Ovary (tissue), 9 donors: ENCODE data around the gene FBXL20. TPM values are rescaled to one million over a fixed set of nuclear protein-coding genes. Genes with fewer than 3 reads are reported as not detected.
"Not testable (repeated sequence)": the region's sequence is repeated elsewhere in the genome, so short reads cannot be mapped to it uniquely, and the experiment has no call there.

Experiments used
- DNase-seq, 5 donors: peaks; one replicate each; pipeline ENCODE4 v3.0.0-alpha.2; 2019 to 2020
- H3K27ac ChIP-seq, 2 donors: fragments of 200-600 bp; one replicate each; pipeline versions ENCODE4 v1.5.1 to v1.8.0; 2019 to 2022
- H3K27me3 ChIP-seq: fragments of 200-600 bp; one replicate; pipeline ENCODE4 v1.8.0; 2022
- H3K36me3 ChIP-seq: fragments of 200-600 bp; sonication (generic); one replicate; pipeline ENCODE4 v1.5.1; 2019
- H3K4me1 ChIP-seq: one replicate; pipeline ENCODE4 v1.8.1; 2013; ENCODE audit warnings: mild to moderate bottlenecking, moderate library complexity; ENCODE audit not compliant: insufficient read depth
- H3K4me3 ChIP-seq: fragments of 200-600 bp; sonication (generic); one replicate; pipeline ENCODE4 v1.5.1; 2017
- H3K9me3 ChIP-seq, 2 donors: fragments of 200-600 bp in 1 of 2; sonication (generic) in 1 of 2; one replicate each; pipeline versions ENCODE4 v1.5.1 to v1.8.1; 2013 to 2019; ENCODE audit warnings: mild to moderate bottlenecking in 1 of 2, moderate library complexity in 1 of 2
- CTCF ChIP-seq, 3 donors: fragments of 450-650 bp in 2 of 3; fragments of 200-600 bp in 1 of 3; IDR thresholded peaks; one replicate each; pipeline versions ENCODE4 v1.5.1 to v1.8.0; 2016 to 2022; ENCODE audit warnings: antibody characterized with exemption in 3 of 3, mild to moderate bottlenecking in 1 of 3
- EP300 ChIP-seq: sonication (generic); formaldehyde crosslinking; IDR thresholded peaks from one replicate; pipeline ENCODE4 v1.6.1; 2017; ENCODE audit warnings: antibody characterized with exemption
- POLR2A ChIP-seq: fragments of 450-650 bp; IDR thresholded peaks from one replicate; pipeline ENCODE4 v1.6.1; 2017; ENCODE audit warnings: antibody characterized with exemption, mild to moderate bottlenecking, moderate library complexity
- WGBS, 3 donors: extraction: QIAGEN DNeasy Blood & Tissue Kit in 1 of 3; methylation state at CpG; one replicate each; pipeline versions ENCODE4 v1.1.5 to v1.1.7; 2013 to 2017; 5-methylcytosine and 5-hydroxymethylcytosine counted together
- intact Hi-C, 4 donors: fragments of 100-400 bp; cut with DNase I; formaldehyde crosslinking; loops; one replicate each; pipeline versions ENCODE4 v1.11.0 to v1.15.1; 2022 to 2023
- polyA plus RNA-seq, 2 donors: library from polyadenylated mRNA; stranded (reverse); fragments of 200-250 nt in 1 of 2; fragments of 350-450 nt in 1 of 2; fragmentation: Illumina TruSeq in 1 of 2; extraction: RNeasy Lipid Tissue Mini Kit (QIAGEN cat#74804) in 1 of 2; gene quantifications; one replicate each; pipeline ENCODE4 v1.2.3, GENCODE V29; 2013 to 2014
- total RNA-seq, 7 donors: library from RNA; depleted of rRNA in 2 of 7; stranded (reverse); fragments of >200 nt in 2 of 7; fragmentation: NEBNext Ultra II Directional in 3 of 7; extraction: Animal tissue kit (Norgen Biotek cat#: 25700) in 3 of 7; gene quantifications; one replicate each; pipeline versions ENCODE4 v1.1.0 to v1.2.4, GENCODE V29; 2016 to 2023
- donor health status: DM: no; HTN: no; CAD: no; lungs with moderate emphysema.
- donor health status: DM: no; HTN: no; CAD: no.
- donor health status: Bipolar disorder and iron deficiency.
- donor health status: DM: yes; HTN: yes; CAD: no.
- donor health status: DM: no; HTN: no; CAD: no.
- donor health status: DM: yes; HTN: yes; CAD: no.

FBXL20 gene
- total and polyA plus RNA-seq, 9 donors, result 4.7 to 25.2 (median 16.6) TPM

DNA sequence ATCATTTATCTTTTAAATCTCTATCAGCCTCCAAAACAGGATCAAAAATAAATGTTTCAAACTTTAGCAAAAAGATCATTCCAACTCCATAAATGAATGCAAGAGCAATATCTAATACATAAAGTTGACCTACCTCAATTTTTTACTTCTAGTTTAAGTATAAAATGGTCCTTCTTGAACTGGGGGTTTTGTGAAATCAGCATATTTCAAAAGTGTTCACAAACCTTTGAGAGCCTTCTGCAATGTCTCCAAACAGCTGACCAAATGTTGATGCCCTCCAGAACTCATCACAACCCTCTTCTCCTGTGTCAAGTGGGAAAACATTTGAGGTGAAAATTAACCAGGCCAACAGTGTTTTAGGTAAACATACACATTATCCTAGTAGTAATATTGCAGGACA lies 41.9 kb upstream of the FBXL20 start:
- Histone ChIP-seq H3K27me3 (no peaks in the 10 kb centered on the region), H3K36me3 (no peaks in the 10 kb centered on the region), H3K4me1 (no peaks in the 10 kb centered on the region), H3K9me3 (no peaks in the 10 kb centered on the region), H3K27ac (no peak overlapping the region), H3K4me3 (no peak overlapping the region)
- intact Hi-C loops, result no loop called here
- TF ChIP-seq CTCF (IDR thresholded peaks at IDR 0.05), result no peak
- TF ChIP-seq POLR2A, result no peak
- no peak for TF ChIP-seq EP300
- no peak for DNase-seq

- H3K27ac ChIP-seq, H3K4me1 ChIP-seq, intact Hi-C loops, H3K9me3 ChIP-seq, DNase-seq, H3K4me3 ChIP-seq, H3K36me3 ChIP-seq, H3K27me3 ChIP-seq: not testable (repeated sequence)
- 92 to 99% (median 97%) methylated on average over 2 of the region's 2 CpGs for WGBS, 3 donors
Measured at GRCh38 chr17:39439868-39440267, 38.4 kb upstream of the FBXL20 start.

- no peak for DNase-seq
- no peaks in the 10 kb centered on the region for H3K9me3 ChIP-seq
- H3K4me1 ChIP-seq, result no peaks in the 10 kb centered on the region
- TF ChIP-seq EP300 (no peak), POLR2A (no peak), CTCF (IDR thresholded peaks at IDR 0.05) (no peak)
- H3K36me3 ChIP-seq, result no peaks in the 10 kb centered on the region
- H3K27me3 ChIP-seq, result no peaks in the 10 kb centered on the region
- intact Hi-C loops, result no loop called here
- no peak overlapping the region for H3K4me3 ChIP-seq
- WGBS, 3 donors, result 95 to 97% (median 96%) methylated on average over 4 of the region's 4 CpGs
- H3K27ac ChIP-seq, result no peak overlapping the region
Measured at GRCh38 chr17:39429600-39429999, 28.2 kb upstream of the FBXL20 start.

GRCh38 chr17:39416141-39416540 lies 14.7 kb upstream of the FBXL20 start:
- Histone ChIP-seq H3K27ac (no peak overlapping the region), H3K9me3 (no peaks in the 10 kb centered on the region), H3K4me3 (no peak overlapping the region), H3K4me1 (no peaks in the 10 kb centered on the region), H3K36me3 (no peaks in the 10 kb centered on the region), H3K27me3 (no peaks in the 10 kb centered on the region)
- DNase-seq, result no peak
- TF ChIP-seq EP300 (no peak), CTCF (IDR thresholded peaks at IDR 0.05) (no peak), POLR2A (no peak)
- 75 to 86% (median 76%) methylated on average over 1 of the region's 1 CpG for WGBS, 3 donors
- intact Hi-C loops, result no loop called here

DNA sequence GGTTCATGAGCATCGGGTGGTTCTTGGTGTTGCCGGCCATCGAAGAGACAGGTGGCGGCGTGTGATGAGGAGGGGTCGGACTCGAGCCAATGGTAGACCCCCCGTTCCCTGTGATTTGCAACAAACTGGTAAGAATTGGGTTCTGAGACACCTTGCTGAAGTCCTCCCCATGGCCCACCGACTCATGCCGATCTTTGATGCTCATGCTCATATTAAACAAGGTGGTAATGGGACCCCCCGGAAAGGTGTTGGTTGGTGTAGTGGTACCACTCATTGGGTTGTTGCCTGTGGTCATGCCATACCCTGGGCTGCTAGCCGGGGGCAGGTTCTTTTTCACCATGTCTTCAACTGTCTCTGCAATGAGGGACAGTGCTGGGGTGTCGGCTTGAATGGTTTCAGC lies 8.9 kb upstream of the FBXL20 start:
- no peak for TF ChIP-seq EP300
- no peak for TF ChIP-seq POLR2A
- TF ChIP-seq CTCF (IDR thresholded peaks at IDR 0.05), result no peak
- no peak for DNase-seq
- WGBS, 3 donors, result 91 to 94% (median 93%) methylated on average over 13 of the region's 13 CpGs
- Histone ChIP-seq H3K36me3 (no peaks in the 10 kb centered on the region), H3K9me3 (no peaks in the 10 kb centered on the region), H3K4me3 (no peak overlapping the region), H3K4me1 (no peaks in the 10 kb centered on the region), H3K27me3 (no peaks in the 10 kb centered on the region), H3K27ac (no peak overlapping the region)
- intact Hi-C loops, result no loop called here
